Astrocyte (in vitro differentiated cells and primary cell): ENCODE data around the gene VCL. TPM values are rescaled to one million over a fixed set of nuclear protein-coding genes. Genes with fewer than 3 reads are reported as not detected.

ENCODE experiments used
- DNase-seq: peaks from one replicate; pipeline ENCODE4 v3.0.0-alpha.2; 2010; ENCODE audit warnings: low read depth
- FAIRE-seq: peaks from 2 replicates; lab custom pipeline; 2011; peaks lifted over from hg19 to GRCh38; lab: Jason Lieb, UNC
- H2AFZ ChIP-seq: 2 replicates; pipeline ENCODE4 v1.6.0; 2012; ENCODE audit warnings: low read depth, low read length, inconsistent platforms
- H3K27ac ChIP-seq: 2 replicates; pipeline ENCODE4 v1.5.1; 2011; ENCODE audit warnings: low read depth, low read length, inconsistent platforms
- H3K27me3 ChIP-seq: 2 replicates; pipeline ENCODE4 v1.6.0; 2011; ENCODE audit warnings: low read length, inconsistent platforms; ENCODE audit not compliant: insufficient read depth
- H3K36me3 ChIP-seq: 2 replicates; pipeline ENCODE4 v1.5.1; 2011; ENCODE audit warnings: low read length, inconsistent platforms; ENCODE audit not compliant: insufficient read depth
- H3K4me1 ChIP-seq: 2 replicates; pipeline ENCODE4 v1.5.1; 2011; ENCODE audit warnings: low read length, inconsistent platforms; ENCODE audit not compliant: insufficient read depth
- H3K4me2 ChIP-seq: 2 replicates; pipeline ENCODE4 v1.6.0; 2012; ENCODE audit warnings: low read length, inconsistent platforms
- H3K4me3 ChIP-seq: 2 replicates; pipeline ENCODE4 v1.5.1; 2011; ENCODE audit warnings: low read depth, mild to moderate bottlenecking, low read length, inconsistent platforms; ENCODE audit not compliant: insufficient read depth
- H3K79me2 ChIP-seq: 2 replicates; pipeline ENCODE4 v1.6.0; 2012; ENCODE audit warnings: mild to moderate bottlenecking, low read length, inconsistent platforms; ENCODE audit not compliant: insufficient read depth
- H3K9ac ChIP-seq: 2 replicates; pipeline ENCODE4 v1.6.0; 2012; ENCODE audit warnings: mild to moderate bottlenecking, low read length, inconsistent platforms
- H3K9me3 ChIP-seq: 2 replicates; pipeline ENCODE4 v1.5.1; 2012; ENCODE audit warnings: low read depth, mild to moderate bottlenecking, low read length, inconsistent platforms; ENCODE audit not compliant: insufficient read depth
- H4K20me1 ChIP-seq: 2 replicates; pipeline ENCODE4 v1.6.0; 2012; ENCODE audit warnings: low read length, inconsistent platforms; ENCODE audit not compliant: insufficient read depth
- H3K27ac Mint-ChIP-seq: one replicate; pipeline ENCODE4 v1.8.0; 2021; ENCODE audit warnings: mild to moderate bottlenecking, mixed read lengths; ENCODE audit not compliant: unreplicated experiment
- H3K27me3 Mint-ChIP-seq: one replicate; pipeline ENCODE4 v1.8.0; 2021; ENCODE audit warnings: low read depth, mixed read lengths; ENCODE audit not compliant: unreplicated experiment
- H3K36me3 Mint-ChIP-seq: one replicate; pipeline ENCODE4 v1.8.0; 2021; ENCODE audit warnings: low read depth, mixed read lengths; ENCODE audit not compliant: unreplicated experiment
- H3K4me1 Mint-ChIP-seq: one replicate; pipeline ENCODE4 v1.8.0; 2021; ENCODE audit warnings: low read depth, mixed read lengths; ENCODE audit not compliant: unreplicated experiment
- H3K4me3 Mint-ChIP-seq: one replicate; pipeline ENCODE4 v1.8.0; 2021; ENCODE audit warnings: mild to moderate bottlenecking, moderate library complexity, mixed read lengths; ENCODE audit not compliant: unreplicated experiment
- H3K9me3 Mint-ChIP-seq: one replicate; pipeline ENCODE4 v1.8.0; 2021; ENCODE audit warnings: mild to moderate bottlenecking, mixed read lengths; ENCODE audit not compliant: unreplicated experiment
- CTCF ChIP-seq: IDR thresholded peaks from 2 replicates; pipeline ENCODE4 v1.5.1; 2011; ENCODE audit warnings: low read depth, mild to moderate bottlenecking, inconsistent platforms, low read length, moderate library complexity; ENCODE audit not compliant: insufficient read depth
- EZH2 ChIP-seq: IDR thresholded peaks from 2 replicates; pipeline ENCODE4 v1.6.1; 2012; ENCODE audit warnings: mild to moderate bottlenecking, low read length, inconsistent platforms; ENCODE audit not compliant: insufficient read depth
- total RNA-seq: library from RNA; stranded (reverse); gene quantifications from 2 replicates; pipeline ENCODE4 v1.2.1, GENCODE V29; 2021

Gene VCL
- total RNA-seq, 1 donor from 2014 or later = 474 TPM

- H4K20me1 ChIP-seq = peaks cover 95% of the 10 kb centered on the region
- H3K4me1 Mint-ChIP-seq = peaks cover 36% of the 10 kb centered on the region
Observed at GRCh38 chr10:74050653-74051052, 52.7 kb downstream of the VCL start.

GRCh38 chr10:74051736-74052342 lies 53.9 kb downstream of the VCL start:
- no peaks in the 10 kb centered on the region for H3K27me3 ChIP-seq
- no peak overlapping the region for H3K9ac ChIP-seq
- H3K79me2 ChIP-seq = peaks cover 100% of the 10 kb centered on the region
- Mint-ChIP-seq H3K9me3 (no peaks in the 10 kb centered on the region), H3K27me3 (no peaks in the 10 kb centered on the region), H3K4me1 (peaks cover 46% of the 10 kb centered on the region), H3K36me3 (no peaks in the 10 kb centered on the region), H3K4me3 (no peak overlapping the region), H3K27ac (no peak overlapping the region)
- H3K4me3 ChIP-seq = no peak overlapping the region
- H3K4me2 ChIP-seq = no peak overlapping the region
- FAIRE-seq (no peak), DNase-seq (peak; percentile 23)
- H3K4me1 ChIP-seq = peaks cover 28% of the 10 kb centered on the region
- H3K27ac ChIP-seq = peak overlapping the region; percentile 3
- H4K20me1 ChIP-seq = peaks cover 97% of the 10 kb centered on the region
- H3K9me3 ChIP-seq = no peaks in the 10 kb centered on the region
- H3K36me3 ChIP-seq = peaks cover 12% of the 10 kb centered on the region
- H2AFZ ChIP-seq = no peak overlapping the region
- TF ChIP-seq CTCF (no peak), EZH2 (no peak)

More at GRCh38 chr10:74050653-74051052, 52.7 kb downstream of the VCL start:
- TF ChIP-seq EZH2 = no peak
- no peak for TF ChIP-seq CTCF
- no peak overlapping the region for H2AFZ ChIP-seq
- no peaks in the 10 kb centered on the region for H3K27me3 Mint-ChIP-seq
- H3K79me2 ChIP-seq = peaks cover 100% of the 10 kb centered on the region
- peaks cover 4% of the 10 kb centered on the region for H3K36me3 Mint-ChIP-seq
- no peak for FAIRE-seq
- no peak overlapping the region for H3K27ac Mint-ChIP-seq
- H3K9me3 ChIP-seq = no peaks in the 10 kb centered on the region
- no peak overlapping the region for H3K9ac ChIP-seq
- no peak for DNase-seq
- no peak overlapping the region for H3K27ac ChIP-seq
- peaks cover 18% of the 10 kb centered on the region for H3K4me1 ChIP-seq
- no peak overlapping the region for H3K4me3 Mint-ChIP-seq
- no peak overlapping the region for H3K4me3 ChIP-seq
- H3K9me3 Mint-ChIP-seq = no peaks in the 10 kb centered on the region
- H3K36me3 ChIP-seq = peaks cover 24% of the 10 kb centered on the region
- H3K27me3 ChIP-seq = no peaks in the 10 kb centered on the region
- no peak overlapping the region for H3K4me2 ChIP-seq

- TF ChIP-seq EZH2 (no peak), CTCF (no peak)
- Histone ChIP-seq H2AFZ (no peak overlapping the region), H3K27ac (no peak overlapping the region), H3K27me3 (no peaks in the 10 kb centered on the region), H3K4me3 (no peak overlapping the region), H3K79me2 (peaks cover 100% of the 10 kb centered on the region), H3K36me3 (peaks cover 9% of the 10 kb centered on the region), H4K20me1 (peaks cover 97% of the 10 kb centered on the region), H3K4me1 (peaks cover 21% of the 10 kb centered on the region), H3K9ac (no peak overlapping the region), H3K9me3 (no peaks in the 10 kb centered on the region), H3K4me2 (no peak overlapping the region)
- H3K27ac Mint-ChIP-seq = no peak overlapping the region
- no peaks in the 10 kb centered on the region for H3K27me3 Mint-ChIP-seq
- H3K4me1 Mint-ChIP-seq = peaks cover 41% of the 10 kb centered on the region
- H3K4me3 Mint-ChIP-seq = no peak overlapping the region
- H3K9me3 Mint-ChIP-seq = no peaks in the 10 kb centered on the region
- H3K36me3 Mint-ChIP-seq = peaks cover 3% of the 10 kb centered on the region
- no peak for DNase-seq
- no peak for FAIRE-seq
Observed at GRCh38 chr10:74052994-74053393, 55.1 kb downstream of the VCL start.
